Measurements from ENCODE around the gene TMEM39A.

The TMEM39A gene

GRCh38 chr3:119401069-119401468 lies 62.3 kb downstream of the TMEM39A start:
- DNase-seq (ENCODE audit: low spot score) = no peak

GRCh38 chr3:119400466-119400865 lies 62.9 kb downstream of the TMEM39A start:
- DNase-seq (ENCODE audit: low spot score) = no peak

- no peak for DNase-seq (ENCODE audit: low spot score)
Observed at GRCh38 chr3:119396870-119397269, 66.5 kb downstream of the TMEM39A start.

GRCh38 chr3:119395923-119396358 lies 67.5 kb downstream of the TMEM39A start:
- DNase-seq (ENCODE audit: low spot score) = no peak

GRCh38 chr3:119388577-119388976 lies 74.8 kb downstream of the TMEM39A start:
- DNase-seq (ENCODE audit: low spot score) = no peak

- no peak for DNase-seq (ENCODE audit: low spot score)
Observed at GRCh38 chr3:119382134-119382533, 81.3 kb downstream of the TMEM39A start.

GRCh38 chr3:119380697-119381096 lies 82.7 kb downstream of the TMEM39A start:
- DNase-seq (ENCODE audit: low spot score) = no peak

All from globus pallidus (tissue), 1 donor.